AG04449 (cell line): ENCODE measurements around the gene ADAT3.
"Not testable (repeated sequence)": the region's sequence is repeated elsewhere in the genome, so short reads cannot be mapped to it uniquely, and the experiment has no call there.

Source experiments
- CTCF ChIA-PET: fragments of 350-600 bp; formaldehyde crosslinking; extraction: SDS; loops from one replicate; lab custom pipeline; 2021; ENCODE audit warnings: antibody characterized with exemption; lab: Yijun Ruan, JAX
- POLR2A ChIA-PET: fragments of 400-600, 350-600 bp; formaldehyde crosslinking; extraction: SDS; loops from one replicate; lab custom pipeline; 2020; ENCODE audit warnings: antibody characterized with exemption, inconsistent platforms; lab: Yijun Ruan, JAX
- DNase-seq: peaks from one replicate; pipeline ENCODE4 v3.0.0-alpha.2; 2010; ENCODE audit warnings: low read depth, low spot score
- H3K4me3 ChIP-seq: 2 replicates; pipeline ENCODE4 v1.5.1; 2011; ENCODE audit warnings: low read depth, mild to moderate bottlenecking, control low read depth, low read length
- TF ChIP-seq, protein P1 (sequence below): IDR thresholded peaks from one replicate; pipeline ENCODE4 v1.5.1; 2011; ENCODE audit warnings: mild to moderate bottlenecking, moderate library complexity, low read length, control low read depth, inconsistent platforms; ENCODE audit not compliant: insufficient read depth; ENCODE audit errors: missing control alignments

ADAT3 gene

DNA sequence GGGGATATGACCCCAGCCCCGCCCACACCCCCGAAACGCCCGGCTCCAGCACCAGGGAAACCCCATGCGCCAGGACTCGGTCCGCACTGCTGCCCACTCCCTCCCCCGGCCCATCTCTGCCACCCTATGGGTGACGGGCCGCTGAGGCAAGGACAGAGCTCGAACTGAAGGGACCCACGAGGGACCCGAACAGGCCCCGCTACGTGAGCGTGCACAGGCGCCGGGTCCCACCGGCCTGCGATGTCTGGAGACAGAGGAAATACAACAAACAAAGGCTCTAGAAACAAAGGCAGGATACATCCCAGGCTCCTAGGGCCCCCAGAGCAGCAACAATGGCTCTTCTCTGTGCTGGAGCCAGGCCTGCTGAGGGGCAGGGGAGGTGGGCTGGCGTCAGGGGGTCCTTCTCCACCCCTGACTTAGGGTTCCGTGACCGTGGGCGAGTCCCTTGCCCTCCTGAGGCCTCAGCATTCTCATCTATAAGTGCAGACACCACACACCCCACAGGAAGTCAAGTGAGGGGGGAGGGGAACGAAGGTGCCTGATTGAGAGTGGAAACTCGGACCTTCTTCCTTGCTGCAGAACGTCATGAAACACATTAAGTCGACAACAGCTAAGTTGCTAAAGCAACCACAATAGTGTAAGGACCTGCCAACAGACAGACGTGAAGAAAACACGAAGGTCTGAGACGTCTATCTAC, 23.0 kb upstream of the ADAT3 start:
- TF ChIP-seq, protein P1, sequence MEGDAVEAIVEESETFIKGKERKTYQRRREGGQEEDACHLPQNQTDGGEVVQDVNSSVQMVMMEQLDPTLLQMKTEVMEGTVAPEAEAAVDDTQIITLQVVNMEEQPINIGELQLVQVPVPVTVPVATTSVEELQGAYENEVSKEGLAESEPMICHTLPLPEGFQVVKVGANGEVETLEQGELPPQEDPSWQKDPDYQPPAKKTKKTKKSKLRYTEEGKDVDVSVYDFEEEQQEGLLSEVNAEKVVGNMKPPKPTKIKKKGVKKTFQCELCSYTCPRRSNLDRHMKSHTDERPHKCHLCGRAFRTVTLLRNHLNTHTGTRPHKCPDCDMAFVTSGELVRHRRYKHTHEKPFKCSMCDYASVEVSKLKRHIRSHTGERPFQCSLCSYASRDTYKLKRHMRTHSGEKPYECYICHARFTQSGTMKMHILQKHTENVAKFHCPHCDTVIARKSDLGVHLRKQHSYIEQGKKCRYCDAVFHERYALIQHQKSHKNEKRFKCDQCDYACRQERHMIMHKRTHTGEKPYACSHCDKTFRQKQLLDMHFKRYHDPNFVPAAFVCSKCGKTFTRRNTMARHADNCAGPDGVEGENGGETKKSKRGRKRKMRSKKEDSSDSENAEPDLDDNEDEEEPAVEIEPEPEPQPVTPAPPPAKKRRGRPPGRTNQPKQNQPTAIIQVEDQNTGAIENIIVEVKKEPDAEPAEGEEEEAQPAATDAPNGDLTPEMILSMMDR, result no peak
- no peak for DNase-seq
- peak overlapping the region; percentile 15; the same call in 1 of the 2 replicates for H3K4me3 ChIP-seq
- CTCF ChIA-PET, result interaction anchor here (1.0 to 3.9 kb wide), 2 partner anchors 15 to 18 kb away, joined by 3 to 14 read pairs; no protein-coding TSS in a partner anchor
- POLR2A ChIA-PET, result no interaction called here

DNA sequence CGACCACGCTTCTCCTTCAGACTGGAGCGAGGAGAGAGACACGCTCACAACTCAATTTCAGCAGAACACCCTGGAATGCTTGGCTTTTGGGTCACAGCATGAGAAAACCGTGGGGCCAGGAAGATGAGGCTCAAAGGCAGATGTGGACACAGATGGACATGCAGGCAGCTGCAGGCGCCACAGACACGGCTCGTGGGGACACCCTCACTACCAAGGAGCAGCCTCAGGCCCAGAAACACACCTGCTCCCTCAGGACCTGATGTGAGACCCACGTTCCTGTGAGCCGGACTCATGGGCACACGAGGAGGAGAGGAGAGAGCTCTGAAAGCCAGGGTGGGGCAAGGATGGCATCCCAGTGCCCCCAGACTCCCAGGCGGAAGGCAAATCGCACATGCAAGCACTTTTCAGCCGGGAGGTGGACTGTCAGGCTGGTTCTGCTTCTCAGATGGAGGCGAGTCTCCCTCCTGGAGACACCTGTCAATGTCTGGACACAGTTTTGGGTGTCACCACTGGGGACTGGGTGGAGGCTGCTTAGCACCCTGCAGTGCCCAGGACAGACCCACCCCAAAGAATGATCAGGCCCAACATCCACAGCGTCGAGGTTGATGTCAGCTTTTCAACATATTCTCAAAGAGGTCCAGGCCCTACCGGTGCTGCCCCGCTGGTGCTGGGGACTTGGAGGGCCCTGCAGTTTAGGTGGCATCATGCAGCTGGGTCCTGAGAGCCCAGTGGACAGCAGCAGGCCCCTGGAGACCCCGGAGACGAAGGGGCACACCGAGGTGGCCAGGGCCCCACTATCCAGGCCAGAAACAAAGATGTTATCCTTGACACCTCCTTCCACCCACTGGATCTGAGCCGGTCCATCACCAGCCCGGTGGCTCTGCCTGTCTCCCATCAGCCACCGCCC, 22.2 kb upstream of the ADAT3 start:
- H3K4me3 ChIP-seq, result peak overlapping the region; percentile 80
- POLR2A ChIA-PET, result no interaction called here
- CTCF ChIA-PET, result interaction anchor here (3.9 kb wide), 1 partner anchor 14 kb away, joined by 14 read pairs; no protein-coding TSS in a partner anchor
- TF ChIP-seq, protein P1, result no peak
- no peak for DNase-seq

GRCh38 chr19:1883784-1884183, 21.4 kb upstream of the ADAT3 start:
- POLR2A ChIA-PET, result no interaction called here
- CTCF ChIA-PET, result interaction anchor here (3.9 kb wide), 1 partner anchor 13 kb away, joined by 14 read pairs; no protein-coding TSS in a partner anchor
- TF ChIP-seq, protein P1, result no peak
- no peak for DNase-seq
- peak overlapping the region; percentile 80 for H3K4me3 ChIP-seq

- no peak for DNase-seq
- H3K4me3 ChIP-seq, result peak overlapping the region; percentile 80
- TF ChIP-seq, protein P1, result no peak
- CTCF ChIA-PET, result interaction anchor here (3.9 kb wide), 1 partner anchor 13 kb away, joined by 14 read pairs; no protein-coding TSS in a partner anchor
- POLR2A ChIA-PET, result no interaction called here
Measured at GRCh38 chr19:1884291-1884718, 20.9 kb upstream of the ADAT3 start.

DNA sequence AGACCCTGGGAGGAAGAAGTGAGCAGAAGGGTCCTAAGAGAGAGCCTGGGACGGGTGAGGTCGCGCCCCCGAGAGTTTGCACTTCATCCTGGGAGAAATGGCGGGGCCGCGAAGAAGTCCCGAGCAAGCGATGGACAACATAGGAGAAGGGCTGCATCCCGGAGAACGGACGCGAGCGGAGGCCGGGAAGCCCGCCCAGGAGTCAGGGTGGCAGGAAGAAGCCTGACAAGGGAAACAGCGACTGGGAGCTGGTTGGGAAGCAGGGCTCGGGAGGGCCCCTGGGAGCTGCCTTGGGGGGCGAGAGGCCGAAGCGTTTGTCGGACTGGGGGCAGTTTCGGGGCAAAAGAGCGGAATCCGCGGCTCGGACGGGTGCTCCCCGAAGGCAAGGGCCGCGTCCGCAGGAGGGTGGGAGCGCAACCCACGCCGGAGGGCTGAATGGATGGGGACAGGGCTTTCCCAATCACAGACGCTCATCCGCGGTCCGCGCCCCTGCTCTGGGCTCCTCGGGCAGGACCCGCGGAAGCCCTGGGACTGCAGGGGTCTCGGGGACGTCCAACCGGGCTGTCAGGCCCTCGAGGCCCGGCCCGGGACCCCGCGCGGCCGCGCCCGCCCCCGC, 20.4 kb upstream of the ADAT3 start:
- TF ChIP-seq, protein P1, result no peak
- CTCF ChIA-PET, result interaction anchor here (1.7 to 3.9 kb wide), 2 partner anchors 12 to 46 kb away, joined by 3 to 14 read pairs; no protein-coding TSS in a partner anchor
- no peak for DNase-seq
- POLR2A ChIA-PET, result interaction anchor here (0.6 to 0.7 kb wide), 2 partner anchors 9 to 17 kb away, joined by 3 to 6 read pairs; no protein-coding TSS in a partner anchor
- peak overlapping the region; percentile 80 for H3K4me3 ChIP-seq

GRCh38 chr19:1885398-1886119, 19.6 kb upstream of the ADAT3 start, which contains the start of gene ABHD17A:
TSS of gene ABHD17A (minus strand) at chr19:1885496. CDS start at chr19:1881566, 3,930 bp downstream.
- peak within 1 kb of the TSS; percentile 80 for H3K4me3 ChIP-seq
- ChIA-PET CTCF (interaction anchor here (1.7 to 3.9 kb wide), 2 partner anchors 12 to 45 kb away, joined by 3 to 14 read pairs; no protein-coding TSS in a partner anchor), POLR2A (interaction anchor here (0.6 to 0.7 kb wide), 2 partner anchors 9 to 16 kb away, joined by 3 to 6 read pairs; no protein-coding TSS in a partner anchor)
- DNase-seq, result not testable (repeated sequence)

DNA sequence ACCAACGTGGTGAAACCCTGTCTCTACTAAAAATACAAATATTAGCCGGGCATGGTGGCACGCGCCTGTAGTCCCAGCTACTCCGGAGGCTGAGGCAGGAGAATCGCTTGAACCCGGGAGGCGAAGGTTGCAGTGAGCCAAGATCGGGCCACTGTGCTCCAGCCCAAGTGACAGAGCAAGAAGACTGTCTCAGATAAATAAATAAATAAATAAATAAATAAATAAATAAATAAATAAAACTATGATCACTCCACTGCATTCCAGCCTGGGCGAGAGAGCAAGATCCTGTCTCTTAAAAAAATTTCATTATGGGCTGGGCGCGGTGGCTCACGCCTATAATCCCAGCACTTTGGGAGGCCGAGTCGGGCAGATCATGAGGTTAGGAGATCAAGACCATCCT, 18.8 kb upstream of the ADAT3 start:
- CTCF ChIA-PET, result interaction anchor here (1.7 to 3.9 kb wide), 2 partner anchors 11 to 44 kb away, joined by 3 to 14 read pairs; no protein-coding TSS in a partner anchor
- H3K4me3 ChIP-seq, DNase-seq, POLR2A ChIA-PET: not testable (repeated sequence)
